Left ventricle myocardium inferior (tissue), 1 donor: ENCODE data around the gene CACNB2. TPM values are rescaled to one million over a fixed set of nuclear protein-coding genes. Genes with fewer than 3 reads are reported as not detected.

Experiments used
- DNase-seq: peaks from one replicate; pipeline ENCODE4 v3.0.0-alpha.2; 2020
- H3K27ac ChIP-seq: fragments of 200-600 bp; replicated peaks from 2 replicates; pipeline ENCODE4 v1.8.0; 2021
- H3K27me3 ChIP-seq: fragments of 200-600 bp; 2 replicates; pipeline ENCODE4 v1.8.0; 2021; ENCODE audit warnings: low read depth
- H3K36me3 ChIP-seq: fragments of 200-600 bp; 2 replicates; pipeline ENCODE4 v1.8.0; 2021
- H3K4me1 ChIP-seq: fragments of 200-600 bp; 2 replicates; pipeline ENCODE4 v1.8.0; 2021
- H3K4me3 ChIP-seq: fragments of 200-600 bp; 2 replicates; pipeline ENCODE4 v1.8.0; 2021; ENCODE audit warnings: mild to moderate bottlenecking, moderate library complexity
- H3K9me3 ChIP-seq: fragments of 200-600 bp; replicated peaks from 2 replicates; pipeline ENCODE4 v1.8.0; 2021
- CTCF ChIP-seq: fragments of 200-600 bp; IDR thresholded peaks from 2 replicates; pipeline ENCODE4 v1.8.0; 2021; ENCODE audit warnings: antibody characterized with exemption, mild to moderate bottlenecking, borderline replicate concordance
- intact Hi-C: fragments of 100-400 bp; cut with micrococcal nuclease; formaldehyde crosslinking; loops from one replicate; pipeline ENCODE4 v1.11.0; 2022
- total RNA-seq: library from RNA; stranded (reverse); fragmentation: NEBNext Ultra II Directional; extraction: Animal tissue kit (Norgen Biotek cat#: 25700); gene quantifications from one replicate; pipeline ENCODE4 v1.2.1, GENCODE V29; 2021
- donor health status: DM: no; HTN: yes; CAD: no; lungs with severe emphysema.

Gene CACNB2
- total RNA-seq, 1 donor from 2014 or later = 38.1 TPM

GRCh38 chr10:18113881-18114280, 26.3 kb upstream of the CACNB2 start:
- intact Hi-C loops = no loop called here
- no peak for TF ChIP-seq CTCF

GRCh38 chr10:18117276-18117675, 22.9 kb upstream of the CACNB2 start:
- TF ChIP-seq CTCF = no peak
- DNase-seq = no peak

More at GRCh38 chr10:18113881-18114280, 26.3 kb upstream of the CACNB2 start:
- Histone ChIP-seq H3K9me3 (peaks cover 4% of the 10 kb centered on the region), H3K4me3 (no peak overlapping the region), H3K36me3 (no peaks in the 10 kb centered on the region), H3K27ac (no peak overlapping the region), H3K27me3 (no peaks in the 10 kb centered on the region), H3K4me1 (no peaks in the 10 kb centered on the region)
- no peak for DNase-seq

GRCh38 chr10:18122753-18123152, 17.5 kb upstream of the CACNB2 start:
- Histone ChIP-seq H3K4me1 (no peaks in the 10 kb centered on the region), H3K36me3 (no peaks in the 10 kb centered on the region), H3K27me3 (no peaks in the 10 kb centered on the region), H3K4me3 (no peak overlapping the region), H3K9me3 (peaks cover 4% of the 10 kb centered on the region), H3K27ac (no peak overlapping the region)
- intact Hi-C loops = no loop called here
- TF ChIP-seq CTCF = no peak
- no peak for DNase-seq

More at GRCh38 chr10:18117276-18117675, 22.9 kb upstream of the CACNB2 start:
- Histone ChIP-seq H3K4me3 (no peak overlapping the region), H3K27me3 (no peaks in the 10 kb centered on the region), H3K27ac (no peak overlapping the region), H3K4me1 (no peaks in the 10 kb centered on the region), H3K9me3 (peaks cover 4% of the 10 kb centered on the region), H3K36me3 (no peaks in the 10 kb centered on the region)
- intact Hi-C loops = no loop called here

DNA sequence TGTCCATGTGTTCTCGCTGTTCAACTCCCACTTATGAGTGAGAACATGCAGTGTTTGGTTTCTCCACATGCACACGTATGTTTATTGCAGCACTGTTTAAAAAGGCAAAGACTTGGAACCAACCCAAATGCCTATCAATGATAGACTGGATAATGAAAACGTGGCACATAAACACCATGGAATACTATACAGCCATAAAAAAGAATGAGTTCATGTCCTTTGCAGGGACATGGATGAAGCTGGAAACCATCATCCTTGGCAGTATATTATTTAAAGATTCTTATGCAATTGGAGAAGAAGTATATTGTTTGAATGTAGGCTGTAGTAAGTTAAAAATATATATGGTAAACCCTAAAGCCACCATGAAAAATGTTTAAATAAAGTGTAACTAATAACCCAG, 7.2 kb upstream of the CACNB2 start:
- no peak for TF ChIP-seq CTCF
- DNase-seq = no peak

DNA sequence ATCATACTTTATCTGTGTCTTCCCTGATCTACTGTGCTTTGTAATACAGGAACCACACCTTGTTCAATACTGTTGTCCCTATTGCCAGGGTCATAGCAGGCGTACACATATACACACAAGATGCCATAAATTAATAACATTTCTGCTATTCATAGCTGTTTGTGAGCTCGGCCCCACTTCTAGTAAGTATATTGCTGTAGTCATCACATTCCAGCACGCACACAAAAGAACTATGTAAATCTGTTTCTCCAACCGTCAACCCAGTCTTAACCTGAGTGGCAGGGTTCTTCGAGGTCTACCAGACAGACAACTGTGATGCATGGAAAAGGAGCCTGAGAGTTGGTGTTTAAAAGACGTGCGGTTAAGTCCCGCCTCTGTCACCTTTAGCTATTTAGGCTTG, 5.7 kb upstream of the CACNB2 start:
- Histone ChIP-seq H3K4me3 (no peak overlapping the region), H3K4me1 (no peaks in the 10 kb centered on the region), H3K27ac (no peak overlapping the region), H3K36me3 (no peaks in the 10 kb centered on the region), H3K9me3 (no peaks in the 10 kb centered on the region), H3K27me3 (peaks cover 10% of the 10 kb centered on the region)
- no peak for TF ChIP-seq CTCF
- DNase-seq = no peak
- intact Hi-C loops = no loop called here

More for the DNA sequence above, 7.2 kb upstream of the CACNB2 start:
- H3K36me3 ChIP-seq = no peaks in the 10 kb centered on the region
- intact Hi-C loops = no loop called here
- no peak overlapping the region for H3K4me3 ChIP-seq
- H3K27me3 ChIP-seq = no peaks in the 10 kb centered on the region
- no peaks in the 10 kb centered on the region for H3K4me1 ChIP-seq
- no peaks in the 10 kb centered on the region for H3K9me3 ChIP-seq
- H3K27ac ChIP-seq = no peak overlapping the region

GRCh38 chr10:18134921-18135320, 5.3 kb upstream of the CACNB2 start:
- no peak for TF ChIP-seq CTCF

More at GRCh38 chr10:18134921-18135320, 5.3 kb upstream of the CACNB2 start:
- Histone ChIP-seq H3K9me3 (no peaks in the 10 kb centered on the region), H3K4me3 (no peak overlapping the region), H3K36me3 (no peaks in the 10 kb centered on the region), H3K27me3 (peaks cover 14% of the 10 kb centered on the region), H3K27ac (no peak overlapping the region), H3K4me1 (peaks cover 4% of the 10 kb centered on the region)
- no peak for DNase-seq
- intact Hi-C loops = no loop called here
